ENCODE results near the gene MCHR1.
"Not testable (repeated sequence)": the region's sequence is repeated elsewhere in the genome, so short reads cannot be mapped to it uniquely, and the experiment has no call there.

- TF ChIP-seq CTCF (IDR thresholded peaks at IDR 0.05; ENCODE audit: low read depth, low read length, poor library complexity, severe bottlenecking); EZH2phosphoT487 (IDR thresholded peaks at IDR 0.05; ENCODE audit: borderline replicate concordance, low read length): not testable (repeated sequence)
Observed at GRCh38 chr22:40656651-40657050, 22.6 kb upstream of the MCHR1 start.

Data from DOHH2 (cell line).